Activated T-cell treated with anti-CD3 and anti-CD28 coated beads, Interleukin-2, amount 50 U/mL, for 72 hours (primary cell): Measurements from ENCODE around the gene SCYGR8. TPM values are rescaled to one million over a fixed set of nuclear protein-coding genes. Genes with fewer than 3 reads are reported as not detected.

Experiments
- ATAC-seq, 2 donors: fragments of 150-1000 bp; cut with Tn5 transposase; replicated peaks in 1 of 2; 2 replicates each; pipeline ENCODE4 v1.10.0; 2021; ENCODE audit warnings: moderate library complexity in 2 of 2, mild to moderate bottlenecking in 1 of 2
- DNase-seq, 2 donors: peaks; one replicate each; pipeline ENCODE4 v3.0.0; 2021 to 2022; ENCODE audit warnings: mixed read lengths in 1 of 2
- H3K27ac Mint-ChIP-seq: one replicate; pipeline ENCODE4 v1.8.0; 2022; ENCODE audit warnings: mild to moderate bottlenecking, moderate library complexity, mixed read lengths
- H3K27me3 Mint-ChIP-seq: one replicate; pipeline ENCODE4 v1.8.0; 2022; ENCODE audit warnings: low read depth, mixed read lengths
- H3K36me3 Mint-ChIP-seq, 2 donors: one replicate each; pipeline ENCODE4 v1.8.0; 2022; ENCODE audit warnings: mixed read lengths in 2 of 2, mild to moderate bottlenecking in 1 of 2; ENCODE audit not compliant: insufficient read depth in 2 of 2
- H3K4me1 Mint-ChIP-seq: one replicate; pipeline ENCODE4 v1.8.0; 2022; ENCODE audit warnings: low read depth, mixed read lengths
- H3K4me3 Mint-ChIP-seq, 2 donors: one replicate each; pipeline ENCODE4 v1.8.0; 2022; ENCODE audit warnings: mild to moderate bottlenecking in 2 of 2, mixed read lengths in 2 of 2, moderate library complexity in 2 of 2
- H3K9me3 Mint-ChIP-seq, 2 donors: one replicate each; pipeline ENCODE4 v1.8.0; 2022; ENCODE audit warnings: mixed read lengths in 2 of 2
- total RNA-seq, 2 donors: library from RNA; stranded (reverse); gene quantifications; one replicate each; pipeline ENCODE4 v1.2.3, GENCODE V29; 2022

SCYGR8 gene
- total RNA-seq, 2 donors from 2014 or later, result not detected

DNA sequence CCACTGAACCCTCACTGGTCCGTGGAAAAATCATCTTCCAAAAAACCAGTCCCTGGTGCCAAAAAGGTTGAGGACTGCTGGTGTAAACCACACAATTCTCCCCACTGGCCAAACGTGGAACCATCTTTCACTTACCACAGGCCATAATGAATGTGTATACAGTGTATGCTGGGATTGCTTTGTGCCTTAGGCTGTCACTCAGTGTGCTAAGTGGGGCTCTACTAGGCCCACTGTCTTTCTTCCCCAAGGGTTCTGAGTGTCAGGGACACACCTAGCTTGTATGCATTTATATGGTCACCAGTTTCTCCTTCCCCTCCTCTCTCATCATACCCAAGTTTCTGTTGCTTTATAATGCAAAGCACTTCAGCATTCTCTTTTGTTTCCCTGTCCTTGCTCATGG is 27.2 kb downstream of the SCYGR8 start:
- Mint-ChIP-seq H3K27ac (no peak overlapping the region), H3K27me3 (no peaks in the 10 kb centered on the region), H3K36me3 (no peaks in the 10 kb centered on the region), H3K4me3 (no peak overlapping the region), H3K9me3 (no peaks in the 10 kb centered on the region), H3K4me1 (peaks cover 12% of the 10 kb centered on the region)
- no peak for DNase-seq
- no peak for ATAC-seq

DNA sequence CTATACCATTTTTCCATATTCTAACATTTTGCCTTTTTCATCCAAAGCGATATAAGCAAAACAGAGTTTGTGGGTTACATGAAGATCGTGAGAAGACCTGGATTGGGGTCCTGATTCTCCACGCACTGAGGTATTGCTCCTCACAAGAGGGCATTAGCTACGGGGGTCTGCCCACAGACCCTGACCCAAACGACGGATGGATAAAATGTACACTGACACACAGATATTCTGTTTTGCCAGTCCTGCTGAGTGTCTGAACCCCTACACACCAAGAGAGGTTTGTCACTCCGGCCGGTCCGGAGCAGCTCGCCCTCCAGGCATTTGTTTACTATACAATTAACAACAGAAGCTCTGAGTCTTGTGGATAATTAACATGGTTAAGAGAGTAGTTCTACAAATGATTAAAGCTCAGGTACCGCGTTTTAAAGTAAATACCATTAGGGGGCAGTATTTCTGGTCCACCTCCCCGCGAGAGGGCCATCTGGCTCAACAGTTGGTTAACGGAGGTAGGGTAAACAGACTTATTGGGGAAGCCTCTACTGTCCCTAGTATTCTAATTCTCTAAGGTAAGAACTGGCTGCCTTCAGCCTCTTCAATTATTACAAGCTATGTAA is 28.4 kb downstream of the SCYGR8 start:
- H3K4me3 Mint-ChIP-seq, result peak overlapping the region in 1 of 2 donors; percentile 84
- peak overlapping the region; percentile 91 for H3K27ac Mint-ChIP-seq
- no peaks in the 10 kb centered on the region for H3K27me3 Mint-ChIP-seq
- peaks cover 12% of the 10 kb centered on the region for H3K4me1 Mint-ChIP-seq
- peak in 1 of 2 donors; percentile 53 for ATAC-seq
- no peaks in the 10 kb centered on the region for H3K9me3 Mint-ChIP-seq
- H3K36me3 Mint-ChIP-seq, result no peaks in the 10 kb centered on the region
- DNase-seq, result peak in 1 of 2 donors; percentile 15

DNA sequence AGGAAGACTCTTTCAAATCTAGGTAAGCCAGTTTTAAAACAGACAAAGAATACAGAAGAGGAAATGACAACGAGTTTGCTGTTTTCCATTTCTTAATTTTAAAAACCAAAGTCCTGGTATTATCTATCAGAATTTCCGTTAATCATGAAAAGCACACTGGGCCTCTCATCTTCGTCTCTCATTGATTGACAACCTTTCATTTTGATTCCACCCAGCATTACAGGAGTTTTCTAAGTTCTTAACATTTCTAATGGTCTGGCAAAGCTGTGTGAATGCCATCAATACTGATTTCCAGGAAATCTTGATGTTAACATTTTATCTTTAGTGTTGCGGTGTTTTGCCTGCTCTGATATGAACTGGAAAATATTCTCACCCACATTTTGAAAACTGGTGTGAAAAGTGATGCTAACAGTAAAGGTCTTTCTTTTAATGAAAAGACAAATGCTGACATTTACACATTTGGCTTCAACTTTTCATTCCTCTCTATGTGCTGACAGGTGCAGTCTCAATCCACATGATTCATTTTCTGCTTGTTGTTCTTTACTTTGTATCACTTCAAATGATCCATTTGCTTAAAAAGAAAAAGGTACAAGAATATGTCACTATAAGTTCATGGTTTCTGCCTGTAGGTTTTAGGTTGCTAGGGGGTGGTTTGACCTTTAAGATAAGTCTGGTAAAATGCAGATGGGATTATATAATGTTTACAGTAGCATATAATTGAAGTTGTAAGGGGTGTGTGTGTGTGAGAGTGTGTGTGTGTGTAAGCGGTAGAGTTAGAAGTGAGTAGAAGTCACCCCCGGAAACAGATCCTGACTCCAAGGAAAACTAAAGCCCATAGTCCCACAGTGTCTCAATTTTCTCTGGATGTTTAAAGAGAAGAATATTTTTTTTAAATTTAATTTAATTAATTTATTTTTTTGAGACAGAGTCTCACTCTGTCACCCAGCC is 29.5 kb downstream of the SCYGR8 start:
- H3K27me3 Mint-ChIP-seq, result no peaks in the 10 kb centered on the region
- no peaks in the 10 kb centered on the region for H3K9me3 Mint-ChIP-seq
- peaks cover 12% of the 10 kb centered on the region for H3K4me1 Mint-ChIP-seq
- H3K4me3 Mint-ChIP-seq, result peak overlapping the region; percentile 3 to 84
- ATAC-seq, result peak; percentile 31 to 61
- DNase-seq, result no peak
- H3K27ac Mint-ChIP-seq, result peak overlapping the region; percentile 91
- H3K36me3 Mint-ChIP-seq, result no peaks in the 10 kb centered on the region

DNA sequence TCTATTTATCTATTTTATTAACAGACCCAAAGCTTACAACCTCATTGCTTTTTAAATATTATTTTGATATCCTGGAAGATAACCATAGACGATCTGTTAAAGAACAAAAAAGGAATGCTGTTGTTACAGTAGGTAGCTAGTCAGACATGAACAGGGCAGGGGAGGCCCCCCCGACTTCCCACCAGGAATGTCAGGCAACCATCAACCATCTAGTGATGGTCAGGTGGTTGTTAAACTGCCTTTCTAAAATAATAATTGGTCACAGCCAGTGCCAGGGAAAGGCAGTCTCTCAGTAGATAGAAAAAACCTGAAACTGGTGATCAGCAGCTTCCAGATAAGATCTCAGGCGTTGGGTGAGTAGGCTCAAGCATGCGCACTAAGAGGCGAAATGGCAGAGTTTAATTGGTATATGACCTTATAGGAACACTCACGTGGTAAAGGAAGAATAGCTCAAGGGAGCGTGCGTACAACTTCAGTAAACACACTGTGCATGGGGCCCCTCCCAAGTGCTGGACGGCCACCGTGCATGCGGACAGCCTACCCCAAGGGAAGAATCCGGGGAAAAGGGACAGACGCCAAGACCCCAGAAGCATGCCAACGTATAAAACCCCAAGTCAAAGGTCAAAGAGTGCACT is 35.4 kb downstream of the SCYGR8 start:
- H3K27me3 Mint-ChIP-seq, result peaks cover 11% of the 10 kb centered on the region
- no peak for DNase-seq
- peaks cover 14% of the 10 kb centered on the region for H3K4me1 Mint-ChIP-seq
- ATAC-seq, result no peak
- no peaks in the 10 kb centered on the region for H3K36me3 Mint-ChIP-seq
- no peak overlapping the region for H3K27ac Mint-ChIP-seq
- H3K9me3 Mint-ChIP-seq, result peaks cover 0 to 1% of the 10 kb centered on the region in 2 donors
- no peak overlapping the region for H3K4me3 Mint-ChIP-seq

DNA sequence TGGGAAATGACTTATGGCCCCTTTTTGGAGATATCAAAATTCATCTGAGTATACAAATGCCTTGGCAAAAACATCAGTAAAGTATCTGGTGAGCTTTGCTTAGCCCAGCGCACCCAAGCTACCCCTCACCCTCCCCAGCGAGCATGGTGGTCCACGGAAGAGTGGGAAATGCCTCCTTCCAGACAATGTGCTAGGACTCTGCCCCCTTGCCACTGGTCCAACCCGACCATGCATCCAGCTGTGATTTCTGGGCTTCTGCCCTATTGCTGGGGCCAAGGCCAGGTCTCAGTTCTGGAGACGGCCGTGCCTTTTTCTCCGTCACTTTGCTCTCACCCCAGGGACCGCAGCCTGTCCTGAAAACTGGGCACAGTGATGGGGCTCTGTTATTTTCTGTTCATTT is 36.1 kb downstream of the SCYGR8 start:
- Mint-ChIP-seq H3K4me1 (peaks cover 14% of the 10 kb centered on the region), H3K36me3 (no peaks in the 10 kb centered on the region), H3K9me3 (peaks cover 0 to 1% of the 10 kb centered on the region in 2 donors), H3K27me3 (peaks cover 16% of the 10 kb centered on the region), H3K4me3 (no peak overlapping the region), H3K27ac (no peak overlapping the region)
- DNase-seq (no peak), ATAC-seq (no peak)

DNA sequence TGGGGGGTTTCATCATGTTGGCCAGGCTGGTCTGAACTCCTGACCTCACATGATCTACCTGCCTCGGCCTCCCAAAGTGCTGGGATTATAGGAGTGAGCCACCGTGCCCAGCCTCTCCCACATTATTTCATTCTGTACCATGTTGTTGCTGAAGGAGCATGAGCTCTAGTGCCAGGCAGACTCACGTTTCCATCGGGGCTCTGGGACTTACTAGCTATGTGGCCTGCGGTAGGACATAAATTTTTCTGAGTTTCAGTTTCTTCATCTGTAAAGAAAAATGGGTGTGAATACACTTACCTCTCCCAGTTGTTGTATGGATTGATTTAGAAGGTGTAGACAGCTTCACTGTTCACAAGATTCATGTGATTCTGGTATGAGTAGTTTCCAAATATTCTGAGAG is 37.1 kb downstream of the SCYGR8 start:
- peak; percentile 11 to 38 for ATAC-seq
- H3K4me1 Mint-ChIP-seq, result peaks cover 14% of the 10 kb centered on the region

DNA sequence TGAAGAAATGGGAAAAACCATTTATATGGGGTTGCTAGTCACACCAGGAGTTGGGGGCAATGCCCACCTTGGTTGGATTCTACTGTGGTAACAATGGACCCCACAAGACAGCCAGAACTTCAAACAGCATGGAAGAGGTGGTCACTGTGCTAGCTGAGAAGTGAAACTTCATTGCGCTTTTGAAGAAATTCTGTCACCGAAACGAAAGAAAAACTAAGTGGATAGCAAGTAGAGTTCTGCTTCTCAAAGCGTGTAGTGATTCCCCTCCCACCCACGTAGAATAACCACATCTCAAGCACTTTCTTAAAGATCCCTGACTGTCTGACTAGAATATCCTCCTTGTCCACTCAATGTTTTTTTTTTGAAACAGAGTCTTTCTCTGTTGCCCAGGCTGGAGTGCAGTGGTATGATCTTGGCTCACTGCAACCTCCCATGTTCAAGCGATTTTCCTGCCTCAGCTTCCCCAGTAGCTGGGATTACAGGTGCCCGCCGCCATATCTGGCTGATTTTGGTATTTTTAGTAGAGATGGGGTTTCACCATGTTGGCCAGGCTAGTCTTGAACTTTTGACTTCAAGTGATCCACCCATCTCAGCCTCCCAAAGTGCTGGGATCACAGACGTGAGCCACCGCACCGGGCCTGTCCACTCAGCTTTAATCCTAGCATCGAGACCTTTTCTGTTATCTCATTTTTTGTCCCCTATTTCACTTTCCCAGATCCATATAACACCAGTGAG is 37.9 kb downstream of the SCYGR8 start:
- Mint-ChIP-seq H3K27ac (peak overlapping the region; percentile 83), H3K9me3 (peaks cover 0 to 1% of the 10 kb centered on the region in 2 donors), H3K36me3 (no peaks in the 10 kb centered on the region), H3K27me3 (peaks cover 21% of the 10 kb centered on the region), H3K4me3 (peak overlapping the region; percentile 11 to 87), H3K4me1 (peaks cover 14% of the 10 kb centered on the region)
- DNase-seq (peak in 1 of 2 donors; percentile 17), ATAC-seq (peak; percentile 53 to 90)

More for the DNA sequence above, 37.1 kb downstream of the SCYGR8 start:
- Mint-ChIP-seq H3K27ac (peak overlapping the region; percentile 83), H3K9me3 (peaks cover 0 to 1% of the 10 kb centered on the region in 2 donors), H3K27me3 (peaks cover 16% of the 10 kb centered on the region), H3K4me3 (peak overlapping the region in 1 of 2 donors; percentile 87), H3K36me3 (no peaks in the 10 kb centered on the region)
- no peak for DNase-seq

DNA sequence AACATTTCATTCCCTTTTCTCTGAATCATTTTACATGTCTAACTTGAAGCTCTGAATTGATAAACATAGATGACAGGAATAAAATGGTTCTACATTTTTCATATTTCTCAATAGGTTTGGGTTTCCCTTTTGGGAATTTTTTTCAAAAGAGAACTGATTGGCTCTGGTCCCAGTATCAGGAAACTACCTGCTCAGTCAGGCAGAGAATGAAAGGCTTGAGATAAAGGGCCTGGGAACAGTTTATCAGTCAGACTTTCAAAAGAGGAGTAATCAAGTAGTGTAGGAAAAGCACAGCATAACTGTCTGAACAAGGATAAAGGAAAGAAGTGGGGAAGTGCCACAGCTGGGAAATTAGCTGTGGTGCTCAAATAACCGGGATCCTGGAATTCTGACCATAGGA is 39.6 kb downstream of the SCYGR8 start:
- Mint-ChIP-seq H3K4me1 (peaks cover 14% of the 10 kb centered on the region), H3K4me3 (no peak overlapping the region), H3K27ac (no peak overlapping the region), H3K36me3 (no peaks in the 10 kb centered on the region), H3K27me3 (peaks cover 24% of the 10 kb centered on the region), H3K9me3 (peaks cover 0 to 1% of the 10 kb centered on the region in 2 donors)
- DNase-seq (no peak), ATAC-seq (no peak)

DNA sequence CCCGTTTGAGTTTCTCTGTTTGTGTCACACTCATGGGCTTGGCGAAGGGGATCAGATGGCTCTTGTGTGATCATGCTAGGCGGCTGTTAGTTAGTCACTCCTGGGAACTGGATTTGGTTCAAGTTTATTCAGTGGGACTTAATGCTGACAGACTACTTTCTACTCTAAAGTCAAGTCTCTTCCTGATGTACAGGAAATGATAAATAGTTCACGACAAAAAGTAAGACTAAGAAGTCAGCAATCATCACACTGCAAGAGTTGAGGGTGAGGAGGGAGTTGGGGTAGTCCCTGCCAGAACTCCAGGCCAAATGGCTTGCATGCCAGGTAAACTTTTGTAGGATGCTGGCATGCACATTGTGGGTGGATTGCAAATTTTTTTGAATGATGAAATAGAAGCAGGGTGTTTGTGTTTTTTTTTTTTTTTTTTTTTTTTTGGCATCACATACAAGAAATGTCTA is 42.9 kb downstream of the SCYGR8 start:
- peaks cover 5% of the 10 kb centered on the region for H3K4me1 Mint-ChIP-seq
- no peak overlapping the region for H3K4me3 Mint-ChIP-seq
- ATAC-seq, result peak in 1 of 2 donors; percentile 36
- H3K27me3 Mint-ChIP-seq, result peaks cover 23% of the 10 kb centered on the region
- H3K27ac Mint-ChIP-seq, result no peak overlapping the region
- no peaks in the 10 kb centered on the region for H3K36me3 Mint-ChIP-seq
- peaks cover 0 to 3% of the 10 kb centered on the region in 2 donors for H3K9me3 Mint-ChIP-seq
- DNase-seq, result no peak

DNA sequence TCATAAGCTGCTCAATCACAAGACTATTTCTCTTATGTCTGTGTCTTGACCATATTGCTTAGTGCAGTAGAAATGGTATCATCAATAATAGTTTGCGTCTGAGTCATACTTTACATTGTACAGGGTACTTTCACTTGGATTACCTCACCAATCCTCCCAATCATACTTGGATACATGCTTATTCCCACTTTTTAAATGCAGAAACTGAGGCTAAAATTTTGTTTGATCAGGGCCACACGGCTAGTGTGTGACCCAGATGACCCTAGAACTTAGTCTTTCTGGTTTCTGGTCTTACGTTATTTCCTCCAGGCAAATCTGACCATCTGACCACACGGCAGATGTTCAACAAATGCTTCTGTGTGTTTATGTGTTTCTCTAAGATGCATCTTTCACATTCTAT is 44.1 kb downstream of the SCYGR8 start:
- peaks cover 0 to 2% of the 10 kb centered on the region in 2 donors for H3K9me3 Mint-ChIP-seq
- ATAC-seq (no peak), DNase-seq (no peak)
- H3K27ac Mint-ChIP-seq, result no peak overlapping the region
- H3K4me3 Mint-ChIP-seq, result no peak overlapping the region
- H3K4me1 Mint-ChIP-seq, result no peaks in the 10 kb centered on the region
- H3K27me3 Mint-ChIP-seq, result peaks cover 18% of the 10 kb centered on the region
- no peaks in the 10 kb centered on the region for H3K36me3 Mint-ChIP-seq

DNA sequence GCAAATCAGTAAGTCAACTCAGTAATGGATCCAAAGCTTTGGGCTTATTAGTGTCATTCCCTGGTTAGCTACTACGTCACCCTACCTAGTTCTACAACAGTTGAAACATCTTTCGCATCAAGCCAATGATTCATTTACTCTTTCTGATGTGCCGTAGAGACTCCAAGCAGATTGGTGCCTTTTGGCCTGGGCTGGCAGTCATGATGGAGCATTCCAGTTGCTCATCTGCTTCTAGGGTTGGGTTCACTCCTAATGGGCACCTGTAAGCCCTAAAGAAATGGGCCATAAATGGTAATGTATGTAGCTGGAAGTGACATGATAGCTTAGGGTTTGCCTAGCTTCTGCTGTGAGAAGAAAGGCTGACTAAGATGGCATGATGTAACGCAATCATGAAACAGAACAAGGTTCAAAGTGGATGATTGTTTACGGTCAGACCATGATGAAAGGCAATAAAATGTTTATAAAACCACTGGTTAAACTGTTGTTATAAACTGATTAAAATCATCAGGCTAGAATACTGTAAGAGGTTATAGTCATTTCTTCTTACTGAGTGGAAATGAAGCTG is 47.5 kb downstream of the SCYGR8 start:
- Mint-ChIP-seq H3K27ac (no peak overlapping the region), H3K27me3 (peaks cover 6% of the 10 kb centered on the region), H3K4me3 (no peak overlapping the region), H3K9me3 (peaks cover 0 to 2% of the 10 kb centered on the region in 2 donors), H3K4me1 (no peaks in the 10 kb centered on the region), H3K36me3 (no peaks in the 10 kb centered on the region)
- ATAC-seq, result no peak
- no peak for DNase-seq
